ENCODE data around the gene SHC2.
"Not testable (repeated sequence)": the region's sequence is repeated elsewhere in the genome, so short reads cannot be mapped to it uniquely, and the experiment has no call there.

Gene SHC2

DNA sequence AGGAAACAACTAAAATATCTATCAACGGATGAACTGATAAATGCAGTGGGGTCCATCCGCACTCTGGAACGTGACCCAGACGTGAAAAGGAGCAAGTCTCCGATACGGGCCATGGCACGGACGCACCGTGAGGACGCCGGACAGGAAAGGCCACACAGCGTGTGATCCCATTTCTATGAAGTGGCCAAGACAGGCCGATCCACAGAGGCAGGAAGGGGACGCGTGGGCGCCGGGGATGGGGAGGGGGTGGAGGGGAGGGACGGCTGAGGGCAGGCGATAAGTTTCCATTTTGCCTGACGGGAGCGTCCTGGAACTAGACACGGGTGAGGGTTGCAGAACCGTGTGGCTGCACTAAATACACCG is 13.8 kb downstream of the SHC2 start:
- FAIRE-seq, result no peak

DNA sequence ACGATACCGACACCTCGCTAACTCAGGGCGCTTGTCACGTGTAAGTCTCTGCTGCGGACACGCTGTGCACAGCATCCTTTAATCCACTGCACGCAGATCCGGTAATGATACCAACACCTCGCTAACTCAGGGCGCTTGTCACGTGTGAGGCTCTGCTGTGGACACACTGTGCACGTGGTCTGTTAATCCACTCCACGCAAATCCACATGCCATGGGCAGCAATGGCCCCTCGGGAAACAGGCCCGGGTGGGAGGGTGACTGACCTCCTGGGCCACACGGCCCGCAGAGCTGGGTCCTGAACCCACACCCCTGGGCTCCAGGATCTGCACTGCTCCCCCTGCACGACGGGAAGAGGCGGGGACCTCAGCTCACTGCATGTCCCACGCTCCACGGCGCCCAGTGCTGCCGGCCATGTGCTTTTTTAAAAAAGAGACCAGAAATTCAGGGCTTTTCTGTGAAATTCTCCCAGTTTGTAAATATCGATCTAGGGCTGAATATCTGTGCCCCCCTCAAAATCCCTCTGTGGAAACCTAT is 16.1 kb downstream of the SHC2 start:
- no peak for FAIRE-seq

DNA sequence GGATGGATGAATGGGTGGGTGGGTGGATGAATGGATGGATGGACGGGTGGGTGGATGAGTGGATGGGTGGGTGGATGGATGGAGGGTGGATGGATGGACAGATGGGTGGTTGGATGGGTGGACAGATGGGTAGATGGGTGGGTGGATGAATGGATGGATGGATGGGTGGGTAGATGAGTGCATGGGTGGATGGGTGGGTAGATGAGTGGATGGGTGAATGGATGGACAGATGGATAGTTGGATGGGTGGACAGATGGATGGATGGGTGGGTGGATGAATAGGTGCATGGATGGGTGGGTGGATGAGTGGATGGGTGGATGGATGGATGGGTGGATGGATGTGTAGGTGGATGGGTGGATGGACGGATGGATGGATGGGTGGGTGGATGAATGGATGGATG is 17.8 kb downstream of the SHC2 start:
- no peak for FAIRE-seq

DNA sequence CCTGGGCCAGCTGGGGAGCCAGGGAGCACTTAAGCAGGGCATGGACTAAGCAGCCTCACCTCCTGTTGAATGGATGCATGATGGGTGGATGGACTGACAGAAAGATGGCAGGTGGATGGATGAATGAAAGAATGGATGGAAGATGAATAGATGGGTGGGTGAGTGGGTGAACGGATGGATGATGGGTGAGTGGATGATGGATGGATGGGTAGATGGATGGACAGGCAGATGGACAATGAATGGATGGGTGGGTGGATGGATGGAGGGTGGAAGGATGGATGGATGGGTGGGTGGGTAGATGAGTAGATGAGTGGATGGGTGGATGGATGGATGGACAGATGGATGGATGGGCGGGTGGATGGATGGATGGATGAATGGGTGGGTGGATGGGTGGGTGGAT is 18.7 kb downstream of the SHC2 start:
- no peak for FAIRE-seq

DNA sequence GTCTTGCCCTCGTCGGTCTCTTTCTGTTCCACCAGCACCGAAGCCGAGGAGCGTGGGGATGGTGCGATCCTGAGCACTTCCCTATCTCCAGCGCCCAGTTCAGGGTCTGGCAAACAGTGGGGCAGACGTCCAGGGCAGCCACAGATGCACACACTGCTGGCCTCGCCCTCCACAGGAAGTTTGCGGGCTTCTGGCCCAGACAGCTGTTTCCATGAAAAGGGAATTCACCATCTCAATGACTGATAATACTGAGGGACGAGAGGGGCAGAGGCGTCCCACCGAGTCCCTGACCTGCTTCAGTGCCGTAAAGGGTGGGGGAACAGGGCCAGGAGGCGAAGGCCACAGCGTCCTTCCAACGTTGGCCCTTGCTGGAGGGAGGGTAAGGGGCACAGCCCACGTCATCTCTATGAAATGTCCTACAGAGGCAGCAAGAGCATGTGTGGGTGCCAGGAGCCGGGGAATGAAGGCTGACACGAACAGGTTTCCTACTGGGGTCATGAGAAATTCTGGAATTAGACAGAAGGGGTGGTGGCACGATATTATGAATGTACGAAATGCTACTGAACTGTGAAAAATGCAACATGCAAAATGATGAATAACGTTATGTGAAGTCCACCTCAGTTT is 19.5 kb downstream of the SHC2 start:
- no peak for FAIRE-seq

- FAIRE-seq, result no peak
These were observed 20.2 kb downstream of the SHC2 start for GRCh38 chr19:440391-441212.

DNA sequence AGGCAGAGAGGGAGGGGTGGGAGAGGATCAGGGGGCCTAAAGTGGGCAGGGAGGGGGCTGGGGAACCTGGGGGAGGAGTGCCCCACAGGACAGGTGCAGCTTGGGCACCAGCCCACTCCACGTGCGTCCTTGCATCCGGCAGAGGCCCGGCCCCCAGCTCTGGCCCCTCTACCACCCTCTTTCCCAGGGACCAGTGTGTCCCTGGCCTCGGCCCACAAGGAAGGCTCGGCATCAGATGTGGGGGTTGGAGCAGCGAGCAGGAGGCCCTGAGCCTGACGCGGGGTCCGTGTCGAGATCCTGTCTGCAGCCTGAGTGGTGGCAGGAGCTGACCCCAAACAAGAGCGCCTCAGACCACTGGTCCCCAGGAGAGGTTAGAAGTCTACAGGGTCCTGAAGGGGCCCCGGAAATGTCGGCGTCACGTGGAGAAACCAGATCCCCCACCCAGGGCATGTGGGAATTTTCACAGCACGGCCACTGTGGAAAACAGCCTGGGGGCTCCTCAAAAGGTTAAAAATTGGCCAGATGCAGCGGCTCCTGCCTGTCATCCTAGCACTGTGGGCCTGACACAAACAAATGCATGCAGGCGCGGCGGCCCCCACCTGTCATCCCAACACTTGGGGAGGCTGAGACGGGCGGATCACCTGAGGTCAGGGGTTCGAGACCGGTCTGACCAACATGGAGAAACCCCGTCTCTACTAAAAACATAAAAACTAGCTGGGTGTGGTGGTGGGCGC is 21.5 kb downstream of the SHC2 start:
- no peak for FAIRE-seq

DNA sequence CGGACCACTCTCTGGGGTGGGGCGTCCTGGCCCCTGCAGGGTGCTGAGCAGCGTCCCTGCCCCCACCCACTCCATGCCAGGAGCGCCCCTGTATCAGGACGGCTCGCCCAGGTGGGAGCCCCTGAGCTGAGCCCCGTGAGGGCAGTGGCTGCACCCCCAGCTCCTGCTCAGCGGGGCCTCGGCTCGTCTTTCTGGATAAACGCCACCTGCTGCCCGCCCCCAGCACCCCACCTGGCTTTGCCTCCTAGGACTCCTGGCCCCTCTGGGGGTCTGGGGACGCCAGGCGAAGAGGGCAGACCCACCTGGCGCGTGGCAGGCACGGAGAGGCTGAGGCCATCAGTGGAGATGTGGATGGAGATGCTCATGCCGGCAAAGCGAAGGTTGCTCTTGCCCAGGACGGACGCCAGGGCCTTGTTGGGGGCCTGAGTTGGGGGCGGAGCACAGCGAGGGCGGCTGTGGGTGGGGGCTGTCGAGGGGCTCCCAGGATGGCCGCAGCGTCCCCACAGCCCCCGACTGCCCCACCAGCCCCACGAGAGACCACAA is 22.3 kb downstream of the SHC2 start:
- FAIRE-seq, result no peak

GRCh38 chr19:437041-437440 is 23.8 kb downstream of the SHC2 start:
- no peak for FAIRE-seq

- FAIRE-seq, result no peak
These were observed 24.4 kb downstream of the SHC2 start for GRCh38 chr19:436413-436950.

DNA sequence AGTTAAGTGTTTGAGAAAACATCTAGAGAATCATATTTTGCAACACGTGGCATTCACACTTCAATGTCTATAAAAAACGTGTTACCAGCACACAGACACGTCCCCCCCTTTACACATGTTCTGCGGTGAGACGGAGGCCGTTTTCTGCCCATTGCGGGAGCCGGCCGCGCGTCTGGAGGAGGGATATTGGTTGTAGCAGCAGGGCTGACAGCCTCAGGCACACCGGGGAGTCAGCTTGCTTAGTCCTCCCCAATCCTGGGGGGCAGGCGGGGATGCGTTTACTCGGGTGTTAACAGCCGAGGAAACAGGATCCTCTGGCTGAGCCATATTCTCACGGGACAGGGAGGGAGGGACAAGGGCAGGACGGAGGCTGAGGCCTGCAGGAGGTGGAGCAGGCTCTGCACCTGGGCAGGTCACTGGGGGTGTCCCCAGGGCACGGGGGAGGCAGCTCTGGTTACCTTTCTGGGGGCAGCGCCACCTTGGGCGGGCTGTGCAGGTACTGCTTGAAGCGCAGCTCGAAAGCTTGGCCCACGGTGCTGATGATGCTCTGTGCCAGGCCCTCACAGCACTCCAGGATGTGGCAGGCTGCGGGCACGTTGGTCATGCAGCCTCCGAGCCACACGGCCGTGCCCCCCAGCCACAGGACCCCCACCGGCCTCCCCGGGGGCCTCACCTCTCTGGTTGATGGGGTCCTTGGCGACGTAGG is 25.0 kb downstream of the SHC2 start:
- FAIRE-seq, result no peak

DNA sequence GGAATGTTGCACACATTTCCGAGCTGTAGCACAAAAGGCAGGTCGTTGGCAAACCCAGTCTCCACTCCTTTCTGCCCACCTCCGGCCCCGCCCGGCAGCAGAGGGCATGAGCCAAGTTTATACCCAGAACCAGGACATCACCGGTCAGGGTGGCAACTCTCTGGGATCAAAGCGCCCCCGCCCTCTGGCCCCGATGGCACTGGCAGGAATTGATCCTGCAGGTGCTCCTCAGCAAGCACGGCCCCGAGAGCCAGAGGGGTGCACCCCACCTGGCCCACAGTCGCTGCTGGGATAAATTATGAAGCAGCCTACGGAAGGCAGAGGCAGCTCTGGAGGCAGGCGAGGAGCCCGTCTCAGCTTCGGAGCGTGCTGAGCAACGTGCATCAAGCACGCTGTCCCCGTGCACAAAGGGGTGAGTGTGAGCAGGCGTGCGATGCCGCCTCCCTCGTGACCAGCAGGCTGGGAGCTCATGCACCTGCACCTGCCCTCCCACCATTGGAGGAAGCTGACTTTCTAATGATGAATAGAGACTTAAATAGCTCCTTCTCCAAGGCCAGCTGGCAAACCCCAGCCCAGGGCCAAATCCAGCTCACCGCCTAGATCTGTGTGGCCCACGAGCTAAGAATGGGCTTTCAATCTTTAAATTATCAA is 25.7 kb downstream of the SHC2 start:
- no peak for FAIRE-seq

- no peak for FAIRE-seq
These were observed 26.5 kb downstream of the SHC2 start for GRCh38 chr19:434152-434960.

GRCh38 chr19:430701-431100 is 30.1 kb downstream of the SHC2 start:
- FAIRE-seq, result no peak

DNA sequence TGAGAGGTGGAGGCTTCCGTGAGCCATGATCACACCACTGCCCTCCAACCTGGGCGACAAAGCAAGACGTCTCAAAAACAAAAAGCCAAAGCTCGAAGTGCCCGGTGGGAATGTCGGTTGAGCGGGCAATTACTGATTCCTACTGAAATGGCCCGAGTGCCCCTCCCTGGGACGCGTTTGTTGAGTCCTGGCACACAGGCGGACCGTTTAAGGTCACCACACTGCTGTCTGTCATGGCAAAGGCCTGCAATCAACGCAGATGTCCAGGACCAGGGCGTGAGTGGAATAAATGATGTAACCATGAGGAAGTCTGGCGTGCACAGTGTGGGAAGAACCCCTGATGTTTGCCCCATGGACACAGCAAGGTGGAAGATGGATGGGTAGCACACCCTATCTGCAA is 32.7 kb downstream of the SHC2 start:
- FAIRE-seq, result no peak

- not testable (repeated sequence) for FAIRE-seq
These were observed 33.2 kb downstream of the SHC2 start for GRCh38 chr19:427675-428074.

DNA sequence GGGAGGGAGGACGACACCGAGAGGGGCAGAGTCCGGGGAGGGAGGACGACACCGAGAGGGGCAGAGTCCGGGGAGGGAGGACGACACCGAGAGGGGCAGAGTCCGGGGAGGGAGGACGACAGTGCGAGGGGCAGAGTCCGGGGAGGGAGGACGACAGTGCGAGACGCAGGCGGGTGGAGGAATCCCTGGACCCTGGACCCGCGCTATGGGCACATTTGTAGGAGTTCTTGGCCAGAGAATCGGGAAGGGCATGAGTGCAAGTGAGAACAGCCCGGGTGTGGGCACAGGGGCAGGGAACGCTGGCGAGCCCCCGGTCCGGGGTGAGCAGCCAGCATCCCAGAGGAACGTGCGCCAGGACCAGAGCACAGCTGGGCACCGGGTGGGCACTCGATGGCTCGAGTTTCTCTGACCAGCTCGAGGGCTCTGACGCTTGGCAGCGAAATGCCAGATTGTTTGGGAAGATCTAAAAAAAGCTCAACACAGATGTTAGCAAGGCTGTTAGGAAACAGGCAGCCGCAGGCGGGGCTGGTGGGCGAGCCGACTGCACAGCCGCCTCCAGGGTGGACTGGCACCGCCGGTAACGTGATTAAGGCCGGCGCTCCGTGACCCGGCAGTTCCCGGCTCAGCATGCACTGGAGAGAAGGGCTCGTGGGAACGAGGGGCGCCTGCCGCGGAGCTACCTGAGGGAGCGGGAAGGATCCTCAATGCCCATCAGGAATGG is 33.9 kb downstream of the SHC2 start:
- no peak for FAIRE-seq

DNA sequence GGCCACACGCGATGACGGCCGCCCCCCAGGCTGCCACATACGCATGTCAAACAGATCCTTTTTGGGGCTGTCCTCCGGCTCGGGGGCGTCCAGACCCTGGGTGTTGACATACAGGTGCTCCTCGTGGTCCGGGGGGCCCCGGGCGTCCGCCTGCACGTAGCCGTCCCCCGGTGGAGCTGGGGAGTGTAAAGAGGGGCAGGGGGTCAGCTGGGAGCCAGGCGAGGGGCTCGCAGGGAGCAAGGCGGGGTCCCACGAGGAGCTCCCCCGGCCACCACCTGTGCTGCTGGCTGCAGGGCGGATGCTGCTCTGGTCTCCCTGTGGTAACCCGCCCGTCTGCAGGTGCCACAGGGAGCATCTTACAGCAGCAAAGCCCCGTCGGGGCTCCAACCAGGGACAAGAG is 35.8 kb downstream of the SHC2 start:
- no peak for FAIRE-seq

DNA sequence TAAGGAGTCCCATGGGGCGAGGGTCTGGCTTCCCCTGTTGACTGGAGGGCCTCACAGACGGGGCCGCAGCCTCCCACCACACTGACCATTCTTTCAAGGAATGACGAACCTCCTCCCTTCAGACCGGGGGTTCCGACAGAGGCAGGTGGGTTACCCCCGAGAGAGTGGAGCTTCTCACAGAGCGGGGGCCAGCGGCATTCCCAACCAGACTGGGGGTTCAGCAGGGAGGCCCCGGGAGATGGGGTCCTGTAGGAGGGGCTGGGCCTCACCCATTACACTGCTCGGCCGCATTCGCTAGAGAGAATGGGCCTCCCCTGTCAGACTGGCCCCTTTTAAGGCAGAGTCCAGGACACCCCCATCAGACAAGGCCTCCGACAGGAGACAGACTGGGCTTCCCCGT is 36.3 kb downstream of the SHC2 start:
- no peak for FAIRE-seq

All from endometrium (tissue), 2 donors.